HepG2 (cell line): ENCODE results near the gene SH2D6. TPM values are rescaled to one million over a fixed set of nuclear protein-coding genes. Genes with fewer than 3 reads are reported as not detected.
A peak's percentile ranks its signal among the peaks of the same experiment; 100 is the strongest.

Experiments used
- CENPT ChIP-seq: sonication (generic); formaldehyde crosslinking; IDR thresholded peaks from 2 replicates; pipeline ENCODE4 v1.8.0; 2022; ENCODE audit warnings: low read depth, mild to moderate bottlenecking, moderate library complexity, missing genetic modification reagents
- CENPX ChIP-seq: sonication (generic); formaldehyde crosslinking; IDR thresholded peaks from 2 replicates; pipeline ENCODE4 v1.9.0; 2021; ENCODE audit warnings: mild to moderate bottlenecking, missing genetic modification reagents, moderate library complexity
- DNMT1 ChIP-seq: sonication (generic); formaldehyde crosslinking; IDR thresholded peaks from 2 replicates; pipeline ENCODE4 v1.5.1; 2020; ENCODE audit warnings: mild to moderate bottlenecking, missing genetic modification reagents
- EHMT2 ChIP-seq: fragments of 200-600 bp; sonication (generic); IDR thresholded peaks from 2 replicates; pipeline ENCODE4 v1.7.0; 2017; ENCODE audit warnings: antibody characterized with exemption, low read depth, low read length, borderline replicate concordance
- FOXO4 ChIP-seq: sonication (generic); formaldehyde crosslinking; conservative IDR thresholded peaks from 2 replicates; pipeline ENCODE4 v1.8.1; 2023; ENCODE audit warnings: missing genetic modification reagents
- JDP2 ChIP-seq: sonication (generic); formaldehyde crosslinking; IDR thresholded peaks from 2 replicates; pipeline ENCODE4 v1.8.1; 2022; ENCODE audit warnings: missing genetic modification reagents, borderline replicate concordance
- KLF13 ChIP-seq: sonication (generic); formaldehyde crosslinking; IDR thresholded peaks from 2 replicates; pipeline ENCODE4 v1.4.0; 2020; ENCODE audit warnings: mild to moderate bottlenecking, missing genetic modification reagents
- NFYC ChIP-seq: IDR thresholded peaks from 2 replicates; pipeline ENCODE4 v1.6.1; 2016; ENCODE audit warnings: missing genetic modification reagents, missing compliant biosample characterization
- RAD21 ChIP-seq: fragments of 450-650 bp; formaldehyde crosslinking; IDR thresholded peaks from 2 replicates; pipeline ENCODE4 v1.5.0; 2020; ENCODE audit warnings: mild to moderate bottlenecking
- TAF1 ChIP-seq: sonication (generic); formaldehyde crosslinking; IDR thresholded peaks from 2 replicates; pipeline ENCODE4 v1.4.0; 2020; ENCODE audit warnings: missing genetic modification reagents
- TOE1 ChIP-seq: sonication (generic); formaldehyde crosslinking; IDR thresholded peaks from 2 replicates; pipeline ENCODE4 v1.4.0; 2020; ENCODE audit warnings: mild to moderate bottlenecking, missing genetic modification reagents
- TOPORS ChIP-seq: sonication (generic); formaldehyde crosslinking; IDR thresholded peaks from 2 replicates; pipeline ENCODE4 v1.8.0; 2023; ENCODE audit warnings: mild to moderate bottlenecking, missing genetic modification reagents
- U2AF2 ChIP-seq: fragments of 200-400 bp; formaldehyde crosslinking; IDR thresholded peaks from 2 replicates; pipeline ENCODE4 v1.6.1; 2017; ENCODE audit warnings: low read depth, mild to moderate bottlenecking, low read length
- XBP1 ChIP-seq: sonication (generic); formaldehyde crosslinking; IDR thresholded peaks from 2 replicates; pipeline ENCODE4 v1.5.0; 2020; ENCODE audit warnings: missing genetic modification reagents
- ZBTB7A ChIP-seq: sonication (generic); formaldehyde crosslinking; IDR thresholded peaks from 2 replicates; pipeline ENCODE4 v1.8.0; 2022; ENCODE audit warnings: mild to moderate bottlenecking, missing genetic modification reagents
- ZBTB7B ChIP-seq: sonication (generic); formaldehyde crosslinking; IDR thresholded peaks from 2 replicates; pipeline ENCODE4 v1.4.0; 2020; ENCODE audit warnings: missing genetic modification reagents
- ZNF142 ChIP-seq: sonication (generic); formaldehyde crosslinking; IDR thresholded peaks from 2 replicates; pipeline ENCODE4 v1.4.0; 2020; ENCODE audit warnings: missing genetic modification reagents
- ZNF276 ChIP-seq: sonication (generic); formaldehyde crosslinking; IDR thresholded peaks from 2 replicates; pipeline ENCODE4 v1.4.0; 2020; ENCODE audit warnings: mild to moderate bottlenecking, low read depth, missing genetic modification reagents
- ZNF335 ChIP-seq: sonication (generic); formaldehyde crosslinking; IDR thresholded peaks from 2 replicates; pipeline ENCODE4 v1.4.0; 2020; ENCODE audit warnings: missing genetic modification reagents
- ZNF547 ChIP-seq: sonication (generic); formaldehyde crosslinking; IDR thresholded peaks from 2 replicates; pipeline ENCODE4 v1.5.1; 2020; ENCODE audit warnings: mild to moderate bottlenecking, missing genetic modification reagents
- ZNF597 ChIP-seq: sonication (generic); formaldehyde crosslinking; IDR thresholded peaks from 2 replicates; pipeline ENCODE4 v1.5.0; 2020; ENCODE audit warnings: missing genetic modification reagents
- ZSCAN9 ChIP-seq: IDR thresholded peaks from 2 replicates; pipeline ENCODE4 v1.6.1; 2016; ENCODE audit warnings: borderline replicate concordance
- polyA plus RNA-seq, 8 experiments: library from polyadenylated mRNA; depleted of rRNA in 3 of 8; stranded (reverse) in 7 of 8; unstranded in 1 of 8; fragments of >200 nt; fragmentation: Illumina TruSeq in 4 of 8; extraction: Trizol in 4 of 8; gene quantifications; 2 replicates each; pipeline versions ENCODE4 v1.2.1 to v1.2.3, GENCODE V29; 2011 to 2016; ENCODE audit warnings: low read depth in 4 of 8, missing spikeins in 1 of 8, mixed read lengths in 1 of 8; ENCODE audit not compliant: insufficient read depth in 1 of 8
- total RNA-seq, 5 experiments: library from RNA; depleted of rRNA; stranded (reverse); fragments of >200 nt; fragmentation: Illumina TruSeq; extraction: Trizol; gene quantifications; 2 replicates each; pipeline ENCODE4 v1.2.3, GENCODE V29; 2016; ENCODE audit warnings: low read depth in 1 of 5

The SH2D6 gene
- total and polyA plus RNA-seq, 2 of the 13 experiments (the other 11 are each of a cell fraction or from before 2014, with no cell fraction given) = 0.11 to 0.26 TPM

- TF ChIP-seq EHMT2 (no peak), ZNF597 (CRISPR knock-in tag) (no peak), ZBTB7B (CRISPR knock-in tag) (no peak), DNMT1 (no peak), CENPT (CRISPR knock-in tag) (no peak), XBP1 (CRISPR knock-in tag) (no peak), RAD21 (no peak), NFYC (CRISPR knock-in tag) (no peak), CENPX (CRISPR knock-in tag) (no peak), U2AF2 (no peak), TOE1 (CRISPR knock-in tag) (no peak), ZBTB7A (CRISPR knock-in tag) (0 out of 2 replicates have a peak, but pooled peaks have one; percentile 19), TOPORS (no peak), ZNF276 (CRISPR knock-in tag) (no peak), ZSCAN9 (CRISPR knock-in tag) (no peak), ZNF547 (CRISPR knock-in tag) (0 out of 2 replicates have a peak, but pooled peaks have one; percentile 8), JDP2 (CRISPR knock-in tag) (no peak), ZNF142 (CRISPR knock-in tag) (0 out of 2 replicates have a peak, but pooled peaks have one; percentile 16), FOXO4 (no peak), KLF13 (no peak), TAF1 (CRISPR knock-in tag) (no peak), ZNF335 (CRISPR knock-in tag) (peak; percentile 2; the same call in 1 of the 2 replicates)
These were observed 49.7 kb downstream of the SH2D6 start (continued) for GRCh38 chr2:85468096-85468703.
